Measurements from ENCODE around the gene MXD1. TPM values are rescaled to one million over a fixed set of nuclear protein-coding genes. Genes with fewer than 3 reads are reported as not detected.

The MXD1 gene
- total and polyA plus RNA-seq, 2 donors (not counting 1 experiment from before 2014, with no cell fraction given) = 16.0 to 20.6 TPM

- Mint-ChIP-seq H3K27ac (no peak overlapping the region), H3K4me1 (no peaks in the 10 kb centered on the region), H3K4me3 (no peak overlapping the region), H3K27me3 (no peaks in the 10 kb centered on the region), H3K9me3 (ENCODE audit: insufficient read depth) (no peaks in the 10 kb centered on the region)
- ChIA-PET CTCF (no interaction called here), POLR2A (no interaction called here)
- H3K4me3 ChIP-seq (ENCODE audit: control extremely low read depth in 1 of 5, extremely low read depth in 1 of 5, insufficient read depth in 1 of 5, low read depth in 2 of 5, low read length in 4 of 5) = no peak overlapping the region
- no peaks in the 10 kb centered on the region for H3K79me2 ChIP-seq (ENCODE audit: control insufficient read depth, insufficient read depth, low read length)
- H3K9ac ChIP-seq (ENCODE audit: low read length) = no peak overlapping the region
- ATAC-seq (ENCODE audit: low read depth) (no peak), DNase-seq (no peak)
- no peak overlapping the region for H3K27ac ChIP-seq (ENCODE audit: low read length in 2 of 2)
- no peaks in the 10 kb centered on the region for H4K20me1 ChIP-seq (ENCODE audit: control insufficient read depth, insufficient read depth, low read length, poor library complexity, severe bottlenecking)
- H3K4me1 ChIP-seq (ENCODE audit: control insufficient read depth in 2 of 2, insufficient read depth in 2 of 2, low read length in 2 of 2) = no peaks in the 10 kb centered on the region
- WGBS (ENCODE audit: insufficient coverage) = 90% methylated on average over 1 of the region's 3 CpGs
- H3K4me2 ChIP-seq (replicated peaks; ENCODE audit: low read depth, low read length, poor library complexity, severe bottlenecking) = no peak overlapping the region
- H3K27me3 ChIP-seq (replicated peaks in 1 of 4; ENCODE audit: control extremely low read depth in 1 of 4, control insufficient read depth in 3 of 4, insufficient read depth in 4 of 4, low read length in 3 of 4) = no peaks in the 10 kb centered on the region
- intact Hi-C loops (cut with micrococcal nuclease) = no loop called here
- no peak overlapping the region for H2AFZ ChIP-seq (ENCODE audit: insufficient read depth, low read depth, low read length, poor library complexity, severe bottlenecking)
- TF ChIP-seq, protein P1, sequence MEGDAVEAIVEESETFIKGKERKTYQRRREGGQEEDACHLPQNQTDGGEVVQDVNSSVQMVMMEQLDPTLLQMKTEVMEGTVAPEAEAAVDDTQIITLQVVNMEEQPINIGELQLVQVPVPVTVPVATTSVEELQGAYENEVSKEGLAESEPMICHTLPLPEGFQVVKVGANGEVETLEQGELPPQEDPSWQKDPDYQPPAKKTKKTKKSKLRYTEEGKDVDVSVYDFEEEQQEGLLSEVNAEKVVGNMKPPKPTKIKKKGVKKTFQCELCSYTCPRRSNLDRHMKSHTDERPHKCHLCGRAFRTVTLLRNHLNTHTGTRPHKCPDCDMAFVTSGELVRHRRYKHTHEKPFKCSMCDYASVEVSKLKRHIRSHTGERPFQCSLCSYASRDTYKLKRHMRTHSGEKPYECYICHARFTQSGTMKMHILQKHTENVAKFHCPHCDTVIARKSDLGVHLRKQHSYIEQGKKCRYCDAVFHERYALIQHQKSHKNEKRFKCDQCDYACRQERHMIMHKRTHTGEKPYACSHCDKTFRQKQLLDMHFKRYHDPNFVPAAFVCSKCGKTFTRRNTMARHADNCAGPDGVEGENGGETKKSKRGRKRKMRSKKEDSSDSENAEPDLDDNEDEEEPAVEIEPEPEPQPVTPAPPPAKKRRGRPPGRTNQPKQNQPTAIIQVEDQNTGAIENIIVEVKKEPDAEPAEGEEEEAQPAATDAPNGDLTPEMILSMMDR (IDR thresholded peaks at IDR 0.05) = no peak
- TF ChIP-seq EZH2 (IDR thresholded peaks at IDR 0.05; ENCODE audit: borderline replicate concordance, insufficient read depth, low read depth, low read length, poor library complexity, severe bottlenecking) = no peak
- no peaks in the 10 kb centered on the region for H3K9me3 ChIP-seq (ENCODE audit: control extremely low read depth in 1 of 3, control insufficient read depth in 2 of 3, insufficient read depth in 1 of 3, low read length in 2 of 3)
- no peaks in the 10 kb centered on the region for H3K36me3 ChIP-seq (replicated peaks in 1 of 2; ENCODE audit: control extremely low read depth in 1 of 2, control insufficient read depth in 1 of 2, extremely low read depth in 1 of 2, insufficient read depth in 2 of 2, low read length in 1 of 2)
Measured at GRCh38 chr2:69983392-69983966, 68.6 kb downstream of the MXD1 start.

DNA sequence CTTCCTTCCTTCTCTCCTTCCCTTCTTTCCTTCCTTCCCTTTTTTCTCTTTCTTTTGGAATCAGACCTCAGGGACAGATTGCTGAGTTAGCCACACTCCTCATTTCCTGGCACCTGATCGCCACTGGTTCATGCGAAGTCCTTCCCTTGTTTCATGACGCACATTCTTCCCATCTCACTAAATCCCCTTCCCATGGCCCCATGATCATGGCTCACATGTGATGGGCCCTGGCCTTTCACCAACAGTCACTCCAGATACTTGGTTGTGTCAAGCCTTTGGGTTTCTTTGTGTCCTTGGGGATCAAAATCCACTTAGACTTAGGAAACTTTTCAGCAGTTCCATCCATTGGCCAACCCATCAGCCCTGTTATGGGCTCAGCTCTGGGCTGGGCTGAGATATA lies 70.3 kb downstream of the MXD1 start:
- POLR2A ChIA-PET = no interaction called here
- WGBS (ENCODE audit: insufficient coverage) = 100% methylated on average over 2 of the region's 3 CpGs
- H3K9ac ChIP-seq (ENCODE audit: low read length) = no peak overlapping the region

More for the DNA sequence above, 70.3 kb downstream of the MXD1 start:
- no peak overlapping the region for H2AFZ ChIP-seq (ENCODE audit: insufficient read depth, low read depth, low read length, poor library complexity, severe bottlenecking)
- H4K20me1 ChIP-seq (ENCODE audit: control insufficient read depth, insufficient read depth, low read length, poor library complexity, severe bottlenecking) = no peaks in the 10 kb centered on the region
- H3K4me3 ChIP-seq (ENCODE audit: control extremely low read depth in 1 of 5, extremely low read depth in 1 of 5, insufficient read depth in 1 of 5, low read depth in 2 of 5, low read length in 4 of 5) = no peak overlapping the region
- H3K4me3 Mint-ChIP-seq = no peak overlapping the region
- no peaks in the 10 kb centered on the region for H3K27me3 Mint-ChIP-seq
- no peak overlapping the region for H3K4me2 ChIP-seq (replicated peaks; ENCODE audit: low read depth, low read length, poor library complexity, severe bottlenecking)
- no peaks in the 10 kb centered on the region for H3K36me3 ChIP-seq (replicated peaks in 1 of 2; ENCODE audit: control extremely low read depth in 1 of 2, control insufficient read depth in 1 of 2, extremely low read depth in 1 of 2, insufficient read depth in 2 of 2, low read length in 1 of 2)
- TF ChIP-seq, protein P1 (IDR thresholded peaks at IDR 0.05) = no peak
- no peak for TF ChIP-seq EZH2 (IDR thresholded peaks at IDR 0.05; ENCODE audit: borderline replicate concordance, insufficient read depth, low read depth, low read length, poor library complexity, severe bottlenecking)
- CTCF ChIA-PET = no interaction called here
- H3K27ac Mint-ChIP-seq = no peak overlapping the region
- no peak for DNase-seq
- intact Hi-C loops (cut with micrococcal nuclease) = no loop called here
- H3K4me1 ChIP-seq (ENCODE audit: control insufficient read depth in 2 of 2, insufficient read depth in 2 of 2, low read length in 2 of 2) = no peaks in the 10 kb centered on the region
- no peaks in the 10 kb centered on the region for H3K9me3 ChIP-seq (ENCODE audit: control extremely low read depth in 1 of 3, control insufficient read depth in 2 of 3, insufficient read depth in 1 of 3, low read length in 2 of 3)
- no peak for ATAC-seq (ENCODE audit: low read depth)
- H3K27me3 ChIP-seq (replicated peaks in 1 of 4; ENCODE audit: control extremely low read depth in 1 of 4, control insufficient read depth in 3 of 4, insufficient read depth in 4 of 4, low read length in 3 of 4) = no peaks in the 10 kb centered on the region
- H3K4me1 Mint-ChIP-seq = no peaks in the 10 kb centered on the region
- H3K27ac ChIP-seq (ENCODE audit: low read length in 2 of 2) = no peak overlapping the region
- no peaks in the 10 kb centered on the region for H3K79me2 ChIP-seq (ENCODE audit: control insufficient read depth, insufficient read depth, low read length)
- H3K9me3 Mint-ChIP-seq (ENCODE audit: insufficient read depth) = no peaks in the 10 kb centered on the region
